Panc1 (cell line): ENCODE data around the gene EDDM3A. TPM values are rescaled to one million over a fixed set of nuclear protein-coding genes. Genes with fewer than 3 reads are reported as not detected.

ENCODE experiments used
- ATAC-seq: fragments of 200-7000 bp; cut with Tn5 transposase; 2 replicates; pipeline ENCODE4 v1.9.1; 2020; ENCODE audit warnings: mild to moderate bottlenecking, moderate library complexity
- BruUV-seq: library from RNA; stranded (reverse); fragments of 400-500 nt; replicated peaks from 2 replicates; lab custom pipeline; 2021; lab: Mats Ljungman, UMichigan
- CTCF ChIA-PET: fragments of 300-600 bp; sonication (Branson Sonifier 250); formaldehyde crosslinking; loops from one replicate; lab custom pipeline; 2022; ENCODE audit warnings: antibody characterized with exemption; lab: Charles Lee
- POLR2A ChIA-PET: fragments of 300-600 bp; sonication (Branson Sonifier 250); formaldehyde crosslinking; loops from one replicate; lab custom pipeline; 2022; ENCODE audit warnings: antibody characterized with exemption; lab: Charles Lee
- DNase-seq: peaks from one replicate; pipeline ENCODE4 v3.0.0-alpha.2; 2010; ENCODE audit warnings: low read depth, low spot score
- H3K27ac ChIP-seq: 2 replicates; pipeline ENCODE4 v1.5.1; 2011; ENCODE audit warnings: mild to moderate bottlenecking, low read length, inconsistent platforms
- H3K27me3 ChIP-seq: fragments of 200-500 bp; sonication (Bioruptor generic); 2 replicates; pipeline ENCODE4 v1.6.0; 2014; ENCODE audit warnings: low read length, inconsistent platforms; ENCODE audit not compliant: control insufficient read depth, insufficient read depth
- H3K36me3 ChIP-seq: fragments of 200-500 bp; sonication (Bioruptor generic); 2 replicates; pipeline ENCODE4 v1.5.1; 2014; ENCODE audit warnings: inconsistent platforms, mild to moderate bottlenecking, low read length, moderate library complexity; ENCODE audit not compliant: control insufficient read depth, insufficient read depth
- H3K4me1 ChIP-seq: 2 replicates; pipeline ENCODE4 v1.5.1; 2011; ENCODE audit warnings: inconsistent platforms, mild to moderate bottlenecking, low read length, moderate library complexity; ENCODE audit not compliant: control insufficient read depth, insufficient read depth
- H3K4me3 ChIP-seq, 2 experiments: 2 replicates each; pipeline ENCODE4 v1.5.1; 2011 to 2012; ENCODE audit warnings: low read depth in 2 of 2, low read length in 2 of 2, mild to moderate bottlenecking in 2 of 2, inconsistent platforms in 1 of 2, moderate library complexity in 1 of 2
- H3K9me3 ChIP-seq: fragments of 200-500 bp; sonication (Bioruptor generic); 2 replicates; pipeline ENCODE4 v1.5.1; 2014; ENCODE audit warnings: low read depth, mild to moderate bottlenecking, inconsistent platforms, low read length, moderate library complexity; ENCODE audit not compliant: control insufficient read depth, insufficient read depth
- CTCF ChIP-seq: fragments of 450-650 bp; IDR thresholded peaks from 2 replicates; pipeline ENCODE4 v1.5.1; 2017; ENCODE audit warnings: mild to moderate bottlenecking
- POLR2AphosphoS5 ChIP-seq: IDR thresholded peaks from 2 replicates; pipeline ENCODE4 v1.6.1; 2012; ENCODE audit warnings: mild to moderate bottlenecking, low read depth, low read length, moderate library complexity
- REST ChIP-seq, 2 experiments: IDR thresholded peaks; 2 replicates each; pipeline ENCODE4 v1.6.1; 2011 to 2012; ENCODE audit warnings: low read depth in 2 of 2, control low read depth in 1 of 2, low read length in 1 of 2, mild to moderate bottlenecking in 1 of 2, moderate library complexity in 1 of 2; ENCODE audit not compliant: insufficient read depth in 1 of 2
- SIN3A ChIP-seq: IDR thresholded peaks from 2 replicates; pipeline ENCODE4 v1.6.1; 2012; ENCODE audit warnings: low read depth, mild to moderate bottlenecking, low read length, moderate library complexity, borderline replicate concordance; ENCODE audit not compliant: insufficient read depth
- TCF7L2 ChIP-seq: IDR thresholded peaks from 2 replicates; pipeline ENCODE4 v1.6.1; 2011; ENCODE audit warnings: mild to moderate bottlenecking, low read depth, low read length, inconsistent platforms
- in situ Hi-C: cut with HindIII; loops from 2 replicates; pipeline ENCODE4 v1.10.0; 2016; ENCODE audit warnings: low sequenced_read_pairs, low pct_unique_long_range_greater_than_20kb
- intact Hi-C: fragments of 100-400 bp; cut with micrococcal nuclease; formaldehyde crosslinking; loops from one replicate; pipeline ENCODE4 v1.10.0; 2022; ENCODE audit not compliant: unreplicated experiment
- total RNA-seq: library from RNA; stranded (reverse); gene quantifications from one replicate; pipeline ENCODE4 v1.2.1, GENCODE V29; 2021; ENCODE audit not compliant: unreplicated experiment

Gene EDDM3A
- total RNA-seq, 1 experiment from 2014 or later = not detected

- CTCF ChIA-PET = no interaction called here
- DNase-seq = no peak
- H3K27ac ChIP-seq = no peak overlapping the region
- no peak overlapping the region for H3K4me3 ChIP-seq
- no peaks in the 10 kb centered on the region for H3K36me3 ChIP-seq
- no TSS peak for BruUV-seq
- no peaks in the 10 kb centered on the region for H3K9me3 ChIP-seq
- in situ Hi-C loops = no loop called here
- H3K4me1 ChIP-seq = no peaks in the 10 kb centered on the region
- no peak for TF ChIP-seq REST (IDR thresholded peaks at IDR 0.05; ENCODE audit: insufficient read depth in 1 of 2, low read depth in 2 of 2, low read length in 1 of 2)
- TF ChIP-seq POLR2AphosphoS5 = no peak
- intact Hi-C loops = no loop called here
- POLR2A ChIA-PET = no interaction called here
- no peak for ATAC-seq
- H3K27me3 ChIP-seq = peaks cover 4% of the 10 kb centered on the region; the same call in 1 of the 2 replicates
Measured at GRCh38 chr14:20781803-20782202, 36.1 kb downstream of the EDDM3A start.

GRCh38 chr14:20782280-20782890 is 36.7 kb downstream of the EDDM3A start:
- intact Hi-C loops = no loop called here
- ATAC-seq = no peak
- Histone ChIP-seq H3K27me3 (peaks cover 4% of the 10 kb centered on the region; the same call in 1 of the 2 replicates), H3K36me3 (no peaks in the 10 kb centered on the region), H3K4me3 (no peak overlapping the region), H3K4me1 (no peaks in the 10 kb centered on the region), H3K27ac (no peak overlapping the region), H3K9me3 (no peaks in the 10 kb centered on the region)
- TF ChIP-seq POLR2AphosphoS5 = no peak
- no peak for TF ChIP-seq TCF7L2
- TF ChIP-seq SIN3A = no peak
- POLR2A ChIA-PET = no interaction called here
- in situ Hi-C loops = no loop called here
- CTCF ChIA-PET = no interaction called here
- BruUV-seq = no TSS peak
- no peak for DNase-seq

GRCh38 chr14:20787025-20787424 is 41.3 kb downstream of the EDDM3A start:
- Histone ChIP-seq H3K4me3 (no peak overlapping the region), H3K36me3 (no peaks in the 10 kb centered on the region), H3K27me3 (no peaks in the 10 kb centered on the region), H3K27ac (no peak overlapping the region), H3K9me3 (no peaks in the 10 kb centered on the region), H3K4me1 (no peaks in the 10 kb centered on the region)
- no peak for ATAC-seq
- TF ChIP-seq CTCF = no peak
- in situ Hi-C loops = no loop called here
- intact Hi-C loops = no loop called here
- CTCF ChIA-PET = no interaction called here
- POLR2A ChIA-PET = no interaction called here
- no peak for DNase-seq
- BruUV-seq = no TSS peak
